GM23338 (cell line): ENCODE data around the gene ITPR2. TPM values are rescaled to one million over a fixed set of nuclear protein-coding genes. Genes with fewer than 3 reads are reported as not detected.

Experiments
- ATAC-seq: fragments of 200-7000 bp; cut with Tn5 transposase; 3 replicates; pipeline ENCODE4 v1.9.1; 2020
- DNase-seq: peaks from one replicate; pipeline ENCODE4 v3.0.0-alpha.2; 2015; ENCODE audit warnings: low spot score
- H2AFZ ChIP-seq: fragments of 200-600 bp; sonication (generic); 2 replicates; pipeline ENCODE4 v1.8.0; 2016; ENCODE audit warnings: antibody characterized with exemption, mild to moderate bottlenecking, moderate library complexity
- H3F3A ChIP-seq: fragments of 200-600 bp; sonication (generic); replicated peaks from 2 replicates; pipeline ENCODE4 v1.8.0; 2017; ENCODE audit warnings: antibody characterized with exemption, mixed run types, low read depth
- H3K27ac ChIP-seq: fragments of 200-600 bp; sonication (generic); 2 replicates; pipeline ENCODE4 v1.6.1; 2016; ENCODE audit warnings: low read depth
- H3K27me3 ChIP-seq: fragments of 200-600 bp; sonication (generic); 2 replicates; pipeline ENCODE4 v1.8.0; 2016; ENCODE audit warnings: mild to moderate bottlenecking, mixed run types, moderate library complexity; ENCODE audit not compliant: insufficient read depth
- H3K36me3 ChIP-seq: fragments of 200-600 bp; sonication (generic); 2 replicates; pipeline ENCODE4 v1.8.0; 2016; ENCODE audit warnings: mild to moderate bottlenecking; ENCODE audit not compliant: insufficient read depth
- H3K4me1 ChIP-seq: fragments of 200-600 bp; sonication (generic); 2 replicates; pipeline ENCODE4 v1.8.0; 2016; ENCODE audit warnings: mild to moderate bottlenecking, moderate library complexity; ENCODE audit not compliant: insufficient read depth
- H3K4me2 ChIP-seq: fragments of 200-600 bp; sonication (generic); 2 replicates; pipeline ENCODE4 v1.7.1; 2017; ENCODE audit warnings: mixed run types
- H3K4me3 ChIP-seq: fragments of 200-600 bp; sonication (generic); 2 replicates; pipeline ENCODE4 v1.6.1; 2016; ENCODE audit warnings: mixed run types
- H3K79me2 ChIP-seq: fragments of 200-600 bp; sonication (generic); replicated peaks from 2 replicates; pipeline ENCODE4 v1.8.0; 2017; ENCODE audit warnings: mild to moderate bottlenecking; ENCODE audit not compliant: insufficient read depth
- H3K9me2 ChIP-seq: fragments of 200-600 bp; sonication (generic); 2 replicates; pipeline ENCODE4 v1.8.0; 2017; ENCODE audit not compliant: insufficient read depth
- H4K20me1 ChIP-seq: fragments of 200-600 bp; sonication (generic); replicated peaks from 2 replicates; pipeline ENCODE4 v1.8.0; 2017; ENCODE audit warnings: mild to moderate bottlenecking; ENCODE audit not compliant: insufficient read depth
- H3K27ac Mint-ChIP-seq: 2 replicates; pipeline ENCODE4 v1.8.0; 2020; ENCODE audit warnings: inconsistent platforms, mild to moderate bottlenecking, moderate library complexity, mixed read lengths
- H3K27me3 Mint-ChIP-seq: 3 replicates; pipeline ENCODE4 v1.8.0; 2022; ENCODE audit warnings: low read depth, mild to moderate bottlenecking, moderate library complexity, mixed read lengths, inconsistent platforms; ENCODE audit not compliant: insufficient read depth, poor library complexity
- H3K36me3 Mint-ChIP-seq: 3 replicates; pipeline ENCODE4 v1.8.0; 2021; ENCODE audit warnings: low read depth, mild to moderate bottlenecking, inconsistent platforms, moderate library complexity, mixed read lengths
- H3K4me1 Mint-ChIP-seq: 3 replicates; pipeline ENCODE4 v1.8.0; 2020; ENCODE audit warnings: mild to moderate bottlenecking, inconsistent platforms, mixed read lengths
- H3K4me3 Mint-ChIP-seq: 3 replicates; pipeline ENCODE4 v1.8.0; 2021; ENCODE audit warnings: moderate library complexity, mild to moderate bottlenecking, inconsistent platforms, mixed read lengths
- H3K9me3 Mint-ChIP-seq: 3 replicates; pipeline ENCODE4 v1.8.0; 2020; ENCODE audit warnings: moderate library complexity, mild to moderate bottlenecking, inconsistent platforms, mixed read lengths
- CREB1 ChIP-seq: fragments of 250-450 bp; sonication (Bioruptor Pico); IDR thresholded peaks from 2 replicates; pipeline ENCODE4 v1.5.0; 2020; ENCODE audit warnings: low read depth, mild to moderate bottlenecking, moderate library complexity
- EZH2 ChIP-seq: fragments of 200-600 bp; sonication (generic); IDR thresholded peaks from one replicate; pipeline ENCODE4 v1.8.0; 2017; ENCODE audit warnings: antibody characterized with exemption, mild to moderate bottlenecking, low read depth; ENCODE audit not compliant: unreplicated experiment
- EZH2phosphoT487 ChIP-seq: fragments of 200-600 bp; sonication (generic); IDR thresholded peaks from one replicate; pipeline ENCODE4 v1.8.1; 2018; ENCODE audit warnings: antibody characterized with exemption; ENCODE audit not compliant: unreplicated experiment
- JUNB ChIP-seq: IDR thresholded peaks from one replicate; pipeline ENCODE4 v1.6.1; 2016; ENCODE audit warnings: antibody characterized with exemption; ENCODE audit not compliant: unreplicated experiment
- NANOG ChIP-seq: IDR thresholded peaks from 2 replicates; pipeline ENCODE4 v1.6.1; 2016; ENCODE audit warnings: antibody characterized with exemption, borderline replicate concordance
- POLR2AphosphoS5 ChIP-seq: IDR thresholded peaks from 2 replicates; pipeline ENCODE4 v1.6.1; 2016; ENCODE audit warnings: antibody characterized with exemption, low read depth
- STAT1 ChIP-seq: IDR thresholded peaks from one replicate; pipeline ENCODE4 v1.6.1; 2016; ENCODE audit warnings: antibody characterized with exemption; ENCODE audit not compliant: unreplicated experiment
- ZNF114 ChIP-seq: fragments of 250-450 bp; sonication (Bioruptor Pico); IDR thresholded peaks from 2 replicates; pipeline ENCODE4 v1.5.0; 2020; ENCODE audit warnings: mild to moderate bottlenecking, moderate library complexity
- ZNF331 ChIP-seq: fragments of 250-450 bp; sonication (Bioruptor Pico); IDR thresholded peaks from 2 replicates; pipeline ENCODE4 v1.5.0; 2020; ENCODE audit warnings: low read depth, mild to moderate bottlenecking, moderate library complexity
- polyA plus RNA-seq: library from polyadenylated mRNA; unstranded; fragments of >200 nt; fragmentation: Nextera tagmentation; extraction: Ambion mirVana; gene quantifications from 2 replicates; pipeline ENCODE4 v1.2.1, GENCODE V29; 2016
- total RNA-seq: library from RNA; depleted of rRNA; stranded (reverse); fragments of >200 nt; shearing (Covaris generic); gene quantifications from 2 replicates; pipeline ENCODE4 v1.2.3, GENCODE V29; 2014
- TF ChIP-seq, protein P1 (sequence below): IDR thresholded peaks from 2 replicates; pipeline ENCODE4 v1.6.1; 2016; ENCODE audit warnings: antibody characterized with exemption
- TF ChIP-seq, protein P2 (sequence below), 2 experiments: fragments of 200-600 bp in 1 of 2; sonication (generic) in 1 of 2; conservative IDR thresholded peaks; 2 replicates each; pipeline versions ENCODE4 v1.5.1 to v1.6.1; 2016 to 2017; ENCODE audit warnings: antibody characterized with exemption in 2 of 2, low read depth in 2 of 2, mild to moderate bottlenecking in 2 of 2, moderate library complexity in 1 of 2
- TF ChIP-seq, protein P3 (sequence below): IDR thresholded peaks from one replicate; pipeline ENCODE4 v1.6.1; 2018; ENCODE audit warnings: antibody characterized with exemption; ENCODE audit not compliant: unreplicated experiment
- TF ChIP-seq, protein P4 (sequence below): fragments of 250-450 bp; sonication (Bioruptor Pico); IDR thresholded peaks from 2 replicates; pipeline ENCODE4 v1.5.0; 2020; ENCODE audit warnings: mild to moderate bottlenecking, moderate library complexity

The ITPR2 gene
- total and polyA plus RNA-seq, 2 experiments from 2014 or later, result 44.5 to 65.2 TPM

DNA sequence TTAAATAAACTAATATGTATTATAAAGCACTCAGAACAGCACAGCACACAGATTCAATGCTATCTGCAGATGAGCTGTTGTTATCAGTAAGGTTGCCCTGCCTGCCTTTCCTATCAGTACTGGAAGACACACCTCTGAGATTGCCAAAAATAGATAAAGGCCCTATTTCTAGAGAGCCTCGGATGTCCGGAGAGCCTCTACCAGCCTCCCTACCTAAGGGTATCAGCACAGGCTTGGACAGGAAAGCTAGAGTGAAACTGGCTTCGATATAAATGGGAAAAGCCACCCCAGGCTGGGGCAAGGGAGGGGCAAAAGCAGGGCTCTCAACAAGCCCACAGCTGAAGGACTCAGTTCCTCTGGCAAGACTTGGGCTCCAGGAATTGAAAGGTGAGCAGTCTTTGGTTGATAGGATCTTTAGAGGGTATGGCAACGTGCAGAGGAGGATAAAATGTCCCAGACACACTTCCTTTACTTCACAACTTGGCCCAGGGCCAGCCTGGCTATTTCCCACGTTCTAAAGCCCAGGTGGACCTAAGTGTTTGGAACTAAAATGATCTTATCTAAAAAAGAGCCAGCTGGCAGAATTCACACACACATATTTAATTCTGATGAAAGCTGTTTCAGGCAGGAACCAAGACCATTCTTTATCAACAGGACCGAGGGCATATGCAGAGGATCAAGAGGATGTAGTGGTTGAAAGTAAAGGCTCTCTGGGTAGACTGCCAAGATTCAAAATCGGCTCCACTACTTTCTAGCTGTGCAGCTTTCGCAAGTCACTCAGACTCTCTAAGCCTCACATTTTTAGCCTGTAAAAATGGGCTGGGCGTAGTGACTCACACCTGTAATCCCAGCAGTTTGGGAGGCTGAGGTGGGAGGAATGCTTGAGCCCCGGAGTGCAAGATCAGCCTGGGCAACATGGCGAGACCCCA is 37.8 kb upstream of the ITPR2 start:
- H3K9me3 Mint-ChIP-seq, result no peaks in the 10 kb centered on the region

More for the DNA sequence above, 37.8 kb upstream of the ITPR2 start:
- no peaks in the 10 kb centered on the region for H3K27me3 ChIP-seq
- H3K4me2 ChIP-seq, result no peak overlapping the region
- Mint-ChIP-seq H3K27ac (no peak overlapping the region), H3K4me1 (peaks cover 2% of the 10 kb centered on the region; the same call in 1 of the 3 replicates), H3K27me3 (peaks cover 2% of the 10 kb centered on the region), H3K4me3 (no peak overlapping the region), H3K36me3 (no peaks in the 10 kb centered on the region)
- no peaks in the 10 kb centered on the region for H3K9me2 ChIP-seq
- H3K4me1 ChIP-seq, result no peaks in the 10 kb centered on the region
- no peaks in the 10 kb centered on the region for H4K20me1 ChIP-seq
- no peak overlapping the region for H3K4me3 ChIP-seq
- H2AFZ ChIP-seq, result peak overlapping the region; percentile 69; the same call in 1 of the 2 replicates
- no peaks in the 10 kb centered on the region for H3F3A ChIP-seq
- DNase-seq (no peak), ATAC-seq (no peak)
- TF ChIP-seq, protein P1, sequence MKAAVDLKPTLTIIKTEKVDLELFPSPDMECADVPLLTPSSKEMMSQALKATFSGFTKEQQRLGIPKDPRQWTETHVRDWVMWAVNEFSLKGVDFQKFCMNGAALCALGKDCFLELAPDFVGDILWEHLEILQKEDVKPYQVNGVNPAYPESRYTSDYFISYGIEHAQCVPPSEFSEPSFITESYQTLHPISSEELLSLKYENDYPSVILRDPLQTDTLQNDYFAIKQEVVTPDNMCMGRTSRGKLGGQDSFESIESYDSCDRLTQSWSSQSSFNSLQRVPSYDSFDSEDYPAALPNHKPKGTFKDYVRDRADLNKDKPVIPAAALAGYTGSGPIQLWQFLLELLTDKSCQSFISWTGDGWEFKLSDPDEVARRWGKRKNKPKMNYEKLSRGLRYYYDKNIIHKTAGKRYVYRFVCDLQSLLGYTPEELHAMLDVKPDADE, result no peak
- TF ChIP-seq STAT1, result no peak
- no peak for TF ChIP-seq POLR2AphosphoS5
- no peak for TF ChIP-seq ZNF114
- no peak for TF ChIP-seq CREB1
- no peak for TF ChIP-seq JUNB
- TF ChIP-seq, protein P2, sequence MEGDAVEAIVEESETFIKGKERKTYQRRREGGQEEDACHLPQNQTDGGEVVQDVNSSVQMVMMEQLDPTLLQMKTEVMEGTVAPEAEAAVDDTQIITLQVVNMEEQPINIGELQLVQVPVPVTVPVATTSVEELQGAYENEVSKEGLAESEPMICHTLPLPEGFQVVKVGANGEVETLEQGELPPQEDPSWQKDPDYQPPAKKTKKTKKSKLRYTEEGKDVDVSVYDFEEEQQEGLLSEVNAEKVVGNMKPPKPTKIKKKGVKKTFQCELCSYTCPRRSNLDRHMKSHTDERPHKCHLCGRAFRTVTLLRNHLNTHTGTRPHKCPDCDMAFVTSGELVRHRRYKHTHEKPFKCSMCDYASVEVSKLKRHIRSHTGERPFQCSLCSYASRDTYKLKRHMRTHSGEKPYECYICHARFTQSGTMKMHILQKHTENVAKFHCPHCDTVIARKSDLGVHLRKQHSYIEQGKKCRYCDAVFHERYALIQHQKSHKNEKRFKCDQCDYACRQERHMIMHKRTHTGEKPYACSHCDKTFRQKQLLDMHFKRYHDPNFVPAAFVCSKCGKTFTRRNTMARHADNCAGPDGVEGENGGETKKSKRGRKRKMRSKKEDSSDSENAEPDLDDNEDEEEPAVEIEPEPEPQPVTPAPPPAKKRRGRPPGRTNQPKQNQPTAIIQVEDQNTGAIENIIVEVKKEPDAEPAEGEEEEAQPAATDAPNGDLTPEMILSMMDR (conservative IDR thresholded peaks at IDR 0.05; ENCODE audit: low read depth in 2 of 2), result no peak
- no peak for TF ChIP-seq ZNF331 (CRISPR knock-in tag)
- no peak for TF ChIP-seq NANOG
- TF ChIP-seq, protein P3, sequence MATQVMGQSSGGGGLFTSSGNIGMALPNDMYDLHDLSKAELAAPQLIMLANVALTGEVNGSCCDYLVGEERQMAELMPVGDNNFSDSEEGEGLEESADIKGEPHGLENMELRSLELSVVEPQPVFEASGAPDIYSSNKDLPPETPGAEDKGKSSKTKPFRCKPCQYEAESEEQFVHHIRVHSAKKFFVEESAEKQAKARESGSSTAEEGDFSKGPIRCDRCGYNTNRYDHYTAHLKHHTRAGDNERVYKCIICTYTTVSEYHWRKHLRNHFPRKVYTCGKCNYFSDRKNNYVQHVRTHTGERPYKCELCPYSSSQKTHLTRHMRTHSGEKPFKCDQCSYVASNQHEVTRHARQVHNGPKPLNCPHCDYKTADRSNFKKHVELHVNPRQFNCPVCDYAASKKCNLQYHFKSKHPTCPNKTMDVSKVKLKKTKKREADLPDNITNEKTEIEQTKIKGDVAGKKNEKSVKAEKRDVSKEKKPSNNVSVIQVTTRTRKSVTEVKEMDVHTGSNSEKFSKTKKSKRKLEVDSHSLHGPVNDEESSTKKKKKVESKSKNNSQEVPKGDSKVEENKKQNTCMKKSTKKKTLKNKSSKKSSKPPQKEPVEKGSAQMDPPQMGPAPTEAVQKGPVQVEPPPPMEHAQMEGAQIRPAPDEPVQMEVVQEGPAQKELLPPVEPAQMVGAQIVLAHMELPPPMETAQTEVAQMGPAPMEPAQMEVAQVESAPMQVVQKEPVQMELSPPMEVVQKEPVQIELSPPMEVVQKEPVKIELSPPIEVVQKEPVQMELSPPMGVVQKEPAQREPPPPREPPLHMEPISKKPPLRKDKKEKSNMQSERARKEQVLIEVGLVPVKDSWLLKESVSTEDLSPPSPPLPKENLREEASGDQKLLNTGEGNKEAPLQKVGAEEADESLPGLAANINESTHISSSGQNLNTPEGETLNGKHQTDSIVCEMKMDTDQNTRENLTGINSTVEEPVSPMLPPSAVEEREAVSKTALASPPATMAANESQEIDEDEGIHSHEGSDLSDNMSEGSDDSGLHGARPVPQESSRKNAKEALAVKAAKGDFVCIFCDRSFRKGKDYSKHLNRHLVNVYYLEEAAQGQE, result no peak
- no peak for TF ChIP-seq EZH2
- TF ChIP-seq EZH2phosphoT487, result no peak
- TF ChIP-seq, protein P4, sequence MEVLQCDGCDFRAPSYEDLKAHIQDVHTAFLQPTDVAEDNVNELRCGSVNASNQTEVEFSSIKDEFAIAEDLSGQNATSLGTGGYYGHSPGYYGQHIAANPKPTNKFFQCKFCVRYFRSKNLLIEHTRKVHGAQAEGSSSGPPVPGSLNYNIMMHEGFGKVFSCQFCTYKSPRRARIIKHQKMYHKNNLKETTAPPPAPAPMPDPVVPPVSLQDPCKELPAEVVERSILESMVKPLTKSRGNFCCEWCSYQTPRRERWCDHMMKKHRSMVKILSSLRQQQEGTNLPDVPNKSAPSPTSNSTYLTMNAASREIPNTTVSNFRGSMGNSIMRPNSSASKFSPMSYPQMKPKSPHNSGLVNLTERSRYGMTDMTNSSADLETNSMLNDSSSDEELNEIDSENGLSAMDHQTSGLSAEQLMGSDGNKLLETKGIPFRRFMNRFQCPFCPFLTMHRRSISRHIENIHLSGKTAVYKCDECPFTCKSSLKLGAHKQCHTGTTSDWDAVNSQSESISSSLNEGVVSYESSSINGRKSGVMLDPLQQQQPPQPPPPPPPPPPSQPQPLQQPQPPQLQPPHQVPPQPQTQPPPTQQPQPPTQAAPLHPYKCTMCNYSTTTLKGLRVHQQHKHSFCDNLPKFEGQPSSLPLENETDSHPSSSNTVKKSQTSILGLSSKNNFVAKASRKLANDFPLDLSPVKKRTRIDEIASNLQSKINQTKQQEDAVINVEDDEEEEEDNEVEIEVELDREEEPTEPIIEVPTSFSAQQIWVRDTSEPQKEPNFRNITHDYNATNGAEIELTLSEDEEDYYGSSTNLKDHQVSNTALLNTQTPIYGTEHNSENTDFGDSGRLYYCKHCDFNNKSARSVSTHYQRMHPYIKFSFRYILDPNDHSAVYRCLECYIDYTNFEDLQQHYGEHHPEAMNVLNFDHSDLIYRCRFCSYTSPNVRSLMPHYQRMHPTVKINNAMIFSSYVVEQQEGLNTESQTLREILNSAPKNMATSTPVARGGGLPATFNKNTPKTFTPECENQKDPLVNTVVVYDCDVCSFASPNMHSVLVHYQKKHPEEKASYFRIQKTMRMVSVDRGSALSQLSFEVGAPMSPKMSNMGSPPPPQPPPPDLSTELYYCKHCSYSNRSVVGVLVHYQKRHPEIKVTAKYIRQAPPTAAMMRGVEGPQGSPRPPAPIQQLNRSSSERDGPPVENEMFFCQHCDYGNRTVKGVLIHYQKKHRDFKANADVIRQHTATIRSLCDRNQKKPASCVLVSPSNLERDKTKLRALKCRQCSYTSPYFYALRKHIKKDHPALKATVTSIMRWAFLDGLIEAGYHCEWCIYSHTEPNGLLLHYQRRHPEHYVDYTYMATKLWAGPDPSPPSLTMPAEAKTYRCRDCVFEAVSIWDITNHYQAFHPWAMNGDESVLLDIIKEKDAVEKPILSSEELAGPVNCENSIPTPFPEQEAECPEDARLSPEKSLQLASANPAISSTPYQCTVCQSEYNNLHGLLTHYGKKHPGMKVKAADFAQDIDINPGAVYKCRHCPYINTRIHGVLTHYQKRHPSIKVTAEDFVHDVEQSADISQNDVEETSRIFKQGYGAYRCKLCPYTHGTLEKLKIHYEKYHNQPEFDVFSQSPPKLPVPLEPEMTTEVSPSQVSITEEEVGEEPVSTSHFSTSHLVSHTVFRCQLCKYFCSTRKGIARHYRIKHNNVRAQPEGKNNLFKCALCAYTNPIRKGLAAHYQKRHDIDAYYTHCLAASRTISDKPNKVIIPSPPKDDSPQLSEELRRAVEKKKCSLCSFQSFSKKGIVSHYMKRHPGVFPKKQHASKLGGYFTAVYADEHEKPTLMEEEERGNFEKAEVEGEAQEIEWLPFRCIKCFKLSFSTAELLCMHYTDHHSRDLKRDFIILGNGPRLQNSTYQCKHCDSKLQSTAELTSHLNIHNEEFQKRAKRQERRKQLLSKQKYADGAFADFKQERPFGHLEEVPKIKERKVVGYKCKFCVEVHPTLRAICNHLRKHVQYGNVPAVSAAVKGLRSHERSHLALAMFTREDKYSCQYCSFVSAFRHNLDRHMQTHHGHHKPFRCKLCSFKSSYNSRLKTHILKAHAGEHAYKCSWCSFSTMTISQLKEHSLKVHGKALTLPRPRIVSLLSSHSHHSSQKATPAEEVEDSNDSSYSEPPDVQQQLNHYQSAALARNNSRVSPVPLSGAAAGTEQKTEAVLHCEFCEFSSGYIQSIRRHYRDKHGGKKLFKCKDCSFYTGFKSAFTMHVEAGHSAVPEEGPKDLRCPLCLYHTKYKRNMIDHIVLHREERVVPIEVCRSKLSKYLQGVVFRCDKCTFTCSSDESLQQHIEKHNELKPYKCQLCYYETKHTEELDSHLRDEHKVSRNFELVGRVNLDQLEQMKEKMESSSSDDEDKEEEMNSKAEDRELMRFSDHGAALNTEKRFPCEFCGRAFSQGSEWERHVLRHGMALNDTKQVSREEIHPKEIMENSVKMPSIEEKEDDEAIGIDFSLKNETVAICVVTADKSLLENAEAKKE (CRISPR knock-in tag), result no peak
- H3K36me3 ChIP-seq, result no peaks in the 10 kb centered on the region
- no peaks in the 10 kb centered on the region for H3K79me2 ChIP-seq
- H3K27ac ChIP-seq, result no peak overlapping the region
